ENCODE data around the gene SMG9.

Gene SMG9

GRCh38 chr19:43783636-43784035 lies 28.9 kb upstream of the SMG9 start:
- no peak for TF ChIP-seq CTCF (IDR thresholded peaks at IDR 0.05; ENCODE audit: extremely low read depth, missing control alignments)
- no peak for DNase-seq (ENCODE audit: low spot score)

GRCh38 chr19:43782689-43783231 lies 28.0 kb upstream of the SMG9 start:
- TF ChIP-seq CTCF (IDR thresholded peaks at IDR 0.05; ENCODE audit: extremely low read depth, missing control alignments), result no peak
- no peak for DNase-seq (ENCODE audit: low spot score)

GRCh38 chr19:43782311-43782660 lies 27.5 kb upstream of the SMG9 start:
- no peak for TF ChIP-seq CTCF (IDR thresholded peaks at IDR 0.05; ENCODE audit: extremely low read depth, missing control alignments)
- DNase-seq (ENCODE audit: low spot score), result no peak

- no peak for TF ChIP-seq CTCF (IDR thresholded peaks at IDR 0.05; ENCODE audit: extremely low read depth, missing control alignments)
- DNase-seq (ENCODE audit: low spot score), result no peak
Observed at GRCh38 chr19:43781630-43782310, 27.0 kb upstream of the SMG9 start.

- peak; percentile 88 for DNase-seq (ENCODE audit: low spot score)
Observed at GRCh38 chr19:43780706-43781525, 26.2 kb upstream of the SMG9 start, which contains the start of gene KCNN4. Gene KCNN4, minus strand, starts transcription at chr19:43780973. Its CDS starts 112 bp downstream, at chr19:43780861.

GRCh38 chr19:43779820-43780219 lies 25.1 kb upstream of the SMG9 start:
- DNase-seq (ENCODE audit: low spot score), result peak; percentile 81
- TF ChIP-seq CTCF (IDR thresholded peaks at IDR 0.05; ENCODE audit: extremely low read depth, missing control alignments), result peak; percentile 46

More at GRCh38 chr19:43780706-43781525, 26.2 kb upstream of the SMG9 start, which contains the start of gene KCNN4:
- no peak for TF ChIP-seq CTCF (IDR thresholded peaks at IDR 0.05; ENCODE audit: extremely low read depth, missing control alignments)
